Loucy (cell line): ENCODE results near the gene FOXP1.

Experiments
- H2AFZ ChIP-seq: fragments of 200-600 bp; sonication (generic); 2 replicates; pipeline ENCODE4 v1.6.0; 2016; ENCODE audit warnings: antibody characterized with exemption, mild to moderate bottlenecking, low read length, moderate library complexity
- H3F3A ChIP-seq: fragments of 200-600 bp; 2 replicates; pipeline ENCODE4 v1.6.0; 2016; ENCODE audit warnings: antibody characterized with exemption, low read depth, mild to moderate bottlenecking
- H3K27me3 ChIP-seq: fragments of 200-600 bp; sonication (generic); 2 replicates; pipeline ENCODE4 v1.6.1; 2014; ENCODE audit warnings: low read length, mild to moderate bottlenecking; ENCODE audit not compliant: insufficient read depth, poor library complexity, severe bottlenecking
- H3K36me3 ChIP-seq: fragments of 200-600 bp; sonication (generic); 2 replicates; pipeline ENCODE4 v1.6.1; 2016; ENCODE audit warnings: low read length; ENCODE audit not compliant: insufficient read depth
- H3K4me1 ChIP-seq: fragments of 200-600 bp; sonication (generic); 2 replicates; pipeline ENCODE4 v1.5.1; 2014; ENCODE audit warnings: low read length, mild to moderate bottlenecking; ENCODE audit not compliant: insufficient read depth, poor library complexity, severe bottlenecking
- H3K4me2 ChIP-seq: fragments of 200-600 bp; sonication (generic); 2 replicates; pipeline ENCODE4 v1.6.0; 2014; ENCODE audit warnings: antibody characterized with exemption, low read length, low read depth, mild to moderate bottlenecking; ENCODE audit not compliant: poor library complexity, severe bottlenecking
- H3K4me3 ChIP-seq: fragments of 200-600 bp; sonication (generic); 2 replicates; pipeline ENCODE4 v1.5.1; 2014; ENCODE audit warnings: low read length, mild to moderate bottlenecking, mixed read lengths; ENCODE audit not compliant: poor library complexity, severe bottlenecking
- H3K79me2 ChIP-seq: fragments of 200-600 bp; sonication (generic); 2 replicates; pipeline ENCODE4 v1.6.1; 2014; ENCODE audit warnings: low read length; ENCODE audit not compliant: insufficient read depth
- H3K9ac ChIP-seq: fragments of 200-600 bp; sonication (generic); 2 replicates; pipeline ENCODE4 v1.6.0; 2014; ENCODE audit warnings: mild to moderate bottlenecking, low read depth, low read length, moderate library complexity; ENCODE audit not compliant: poor library complexity, severe bottlenecking
- H3K9me2 ChIP-seq: fragments of 200-600 bp; sonication (generic); replicated peaks from 2 replicates; pipeline ENCODE4 v1.6.1; 2016; ENCODE audit warnings: low read depth, low read length, mixed read lengths
- H3K9me3 ChIP-seq: fragments of 200-600 bp; sonication (generic); 2 replicates; pipeline ENCODE4 v1.6.1; 2014; ENCODE audit warnings: mild to moderate bottlenecking, antibody characterized with exemption, low read length, low read depth; ENCODE audit not compliant: insufficient read depth
- H4K20me1 ChIP-seq: fragments of 200-600 bp; sonication (generic); 2 replicates; pipeline ENCODE4 v1.6.0; 2014; ENCODE audit warnings: antibody characterized with exemption, low read length, mild to moderate bottlenecking; ENCODE audit not compliant: insufficient read depth, poor library complexity, severe bottlenecking
- CTCF ChIP-seq: fragments of 200-600 bp; sonication (generic); conservative IDR thresholded peaks from 2 replicates; pipeline ENCODE4 v1.5.1; 2014; ENCODE audit warnings: mild to moderate bottlenecking, antibody characterized with exemption, low read length
- EZH2phosphoT487 ChIP-seq: fragments of 200-600 bp; IDR thresholded peaks from 2 replicates; pipeline ENCODE4 v1.6.1; 2018; ENCODE audit warnings: antibody characterized with exemption, mild to moderate bottlenecking, moderate library complexity, borderline replicate concordance

Gene FOXP1

GRCh38 chr3:71509066-71509465 lies 74.5 kb downstream of the FOXP1 start:
- no peak overlapping the region for H3K9ac ChIP-seq
- H3K36me3 ChIP-seq = no peaks in the 10 kb centered on the region
- no peak for TF ChIP-seq CTCF
- no peak for TF ChIP-seq EZH2phosphoT487
- H3K4me2 ChIP-seq = no peak overlapping the region
- no peaks in the 10 kb centered on the region for H3K27me3 ChIP-seq
- H3K4me3 ChIP-seq = no peak overlapping the region
- H2AFZ ChIP-seq = no peak overlapping the region
- peaks cover 19% of the 10 kb centered on the region for H4K20me1 ChIP-seq
- H3K79me2 ChIP-seq = peaks cover 63% of the 10 kb centered on the region
- H3F3A ChIP-seq = no peaks in the 10 kb centered on the region
- H3K9me2 ChIP-seq = no peaks in the 10 kb centered on the region
- peaks cover 26% of the 10 kb centered on the region for H3K4me1 ChIP-seq
- no peaks in the 10 kb centered on the region for H3K9me3 ChIP-seq

GRCh38 chr3:71505767-71506350 lies 77.7 kb downstream of the FOXP1 start:
- H3K9me2 ChIP-seq = no peaks in the 10 kb centered on the region
- H3K9me3 ChIP-seq = no peaks in the 10 kb centered on the region
- H3K9ac ChIP-seq = no peak overlapping the region
- peaks cover 4% of the 10 kb centered on the region for H4K20me1 ChIP-seq
- peaks cover 24% of the 10 kb centered on the region for H3K4me1 ChIP-seq
- TF ChIP-seq CTCF (no peak), EZH2phosphoT487 (no peak)
- H3K27me3 ChIP-seq = no peaks in the 10 kb centered on the region
- H3K4me3 ChIP-seq = no peak overlapping the region
- H3F3A ChIP-seq = no peaks in the 10 kb centered on the region
- no peaks in the 10 kb centered on the region for H3K36me3 ChIP-seq
- H3K4me2 ChIP-seq = no peak overlapping the region
- peaks cover 50% of the 10 kb centered on the region for H3K79me2 ChIP-seq
- no peak overlapping the region for H2AFZ ChIP-seq

GRCh38 chr3:71504250-71505036 lies 79.1 kb downstream of the FOXP1 start:
- Histone ChIP-seq H3F3A (no peaks in the 10 kb centered on the region), H3K27me3 (no peaks in the 10 kb centered on the region), H4K20me1 (no peaks in the 10 kb centered on the region), H3K9me3 (no peaks in the 10 kb centered on the region), H3K9ac (no peak overlapping the region), H3K36me3 (no peaks in the 10 kb centered on the region), H3K4me2 (no peak overlapping the region), H2AFZ (no peak overlapping the region), H3K79me2 (peaks cover 50% of the 10 kb centered on the region), H3K4me1 (peaks cover 24% of the 10 kb centered on the region), H3K9me2 (no peaks in the 10 kb centered on the region), H3K4me3 (no peak overlapping the region)
- no peak for TF ChIP-seq EZH2phosphoT487
- TF ChIP-seq CTCF = no peak
